ENCODE results near the gene ZBTB20.
A peak's percentile ranks its signal among the peaks of the same experiment; 100 is the strongest.

ZBTB20 gene

DNA sequence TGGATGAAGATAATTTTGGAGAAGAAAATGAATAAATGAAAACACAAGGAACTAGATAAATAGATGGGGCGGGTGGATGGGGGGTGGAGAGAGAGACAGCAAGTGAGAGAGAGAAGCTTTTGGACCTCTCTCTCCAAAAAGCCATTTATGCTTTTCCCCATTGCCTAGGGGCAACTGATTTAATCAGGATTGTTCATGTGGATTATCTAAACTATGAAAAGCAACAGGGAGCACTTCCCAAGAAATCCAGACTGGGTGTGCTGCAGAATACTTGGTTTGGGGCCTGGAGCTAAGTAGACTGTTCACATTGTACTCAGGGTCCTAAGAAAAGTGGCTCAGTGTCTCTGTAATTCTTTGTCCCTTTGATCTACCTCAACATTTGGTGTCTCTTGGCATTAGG lies 486.3 kb downstream of the ZBTB20 start:
- no peak for DNase-seq

DNA sequence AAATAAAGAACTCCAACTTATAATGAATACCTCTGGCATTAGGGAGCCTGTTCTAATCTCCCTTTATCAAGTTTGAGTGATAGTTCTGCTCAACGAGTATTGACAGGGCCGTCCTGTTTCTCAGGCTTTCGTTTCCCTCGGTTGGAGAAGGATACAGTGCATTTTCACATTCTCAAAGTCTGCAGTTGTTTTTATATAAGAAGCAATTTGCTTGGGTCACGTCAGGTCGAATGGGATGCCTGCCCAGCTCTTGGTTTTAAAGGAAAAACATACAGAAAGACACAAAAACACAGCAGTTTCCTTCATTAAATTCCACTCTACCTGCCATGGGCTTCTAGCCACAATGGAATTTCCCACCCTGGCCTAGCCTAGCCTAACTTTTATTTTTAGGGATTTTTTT lies 487.0 kb downstream of the ZBTB20 start:
- DNase-seq, result no peak

DNA sequence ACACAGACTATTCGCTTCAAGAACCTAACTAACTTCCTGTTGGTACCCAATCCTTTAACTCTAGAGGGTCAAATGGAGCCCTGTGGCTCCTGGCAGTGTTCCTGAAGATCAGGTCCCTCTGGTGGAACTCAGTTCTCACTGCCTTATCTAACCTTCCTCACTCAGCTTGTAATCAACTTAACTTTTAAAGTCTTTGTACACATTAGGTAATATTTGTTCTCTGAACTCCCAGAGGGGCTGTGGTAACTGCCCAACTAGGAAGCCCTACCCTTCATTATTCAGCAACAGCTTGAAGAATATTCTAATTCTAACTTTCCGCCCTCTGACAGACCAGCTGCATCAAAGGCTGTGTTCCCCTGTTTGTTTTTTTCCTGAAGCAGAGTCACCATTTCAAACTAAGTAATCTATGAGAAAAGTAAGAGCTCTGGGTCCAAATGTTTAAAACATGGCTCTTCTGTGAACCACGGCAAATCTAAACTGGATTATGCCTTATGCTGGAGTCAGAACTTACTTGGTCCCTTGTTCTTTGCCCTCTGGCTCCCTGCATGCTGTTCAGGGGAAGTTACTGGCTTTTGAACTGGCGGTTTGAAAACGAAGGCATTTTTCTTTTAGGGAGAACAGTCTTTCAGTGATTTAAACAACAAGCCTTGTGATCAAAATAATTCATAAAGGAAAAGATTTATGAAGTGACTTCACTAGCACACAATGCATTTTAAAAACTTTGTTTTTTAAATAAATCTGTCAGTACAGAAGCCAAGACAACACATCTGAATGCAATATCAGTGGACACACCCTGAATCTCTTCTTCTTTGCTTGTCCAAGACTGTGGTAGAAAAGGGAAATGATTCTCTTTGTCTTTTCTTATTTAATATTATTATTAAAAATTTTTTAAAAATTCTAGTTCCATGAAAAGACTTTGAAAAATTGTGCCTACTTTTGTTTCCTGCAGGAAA lies 487.7 kb downstream of the ZBTB20 start:
- DNase-seq, result no peak

DNA sequence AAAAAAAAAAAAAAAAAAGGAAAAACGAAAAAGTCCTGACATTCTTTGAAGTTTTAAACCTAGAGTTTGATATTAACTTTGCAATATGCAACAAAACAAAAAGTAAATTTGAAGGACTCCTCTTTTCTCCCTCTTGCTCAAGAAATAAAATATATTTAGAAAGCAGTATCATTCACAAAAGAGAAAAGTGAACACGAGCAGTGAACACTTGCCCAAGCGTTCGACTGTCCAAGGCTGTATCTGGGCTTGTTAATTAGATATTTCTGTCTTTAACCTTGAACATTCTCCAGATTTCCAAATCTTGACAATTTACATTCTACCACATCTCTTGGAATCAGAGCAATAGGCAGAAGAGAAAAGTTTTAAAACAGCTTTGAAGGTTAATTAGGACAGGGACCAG lies 495.5 kb downstream of the ZBTB20 start:
- DNase-seq, result no peak

DNA sequence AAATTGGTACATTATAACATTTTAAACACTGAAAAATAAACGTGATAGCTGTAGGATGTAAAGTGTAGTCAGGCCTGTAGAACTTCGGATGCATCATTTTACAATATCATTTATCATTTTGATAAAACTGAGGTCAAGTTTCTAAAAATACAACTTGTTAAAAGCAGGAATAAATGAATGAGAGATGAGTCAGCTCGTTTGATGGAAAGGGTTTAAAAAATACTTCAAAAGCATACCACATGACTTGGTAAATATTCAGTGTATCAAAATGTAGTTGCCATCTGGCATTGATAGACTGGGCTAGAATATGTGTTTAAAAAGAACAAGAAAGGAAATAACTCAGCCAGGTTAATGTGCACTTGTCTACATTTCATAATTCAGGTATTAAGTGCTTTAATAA lies 496.3 kb downstream of the ZBTB20 start:
- no peak for DNase-seq

DNA sequence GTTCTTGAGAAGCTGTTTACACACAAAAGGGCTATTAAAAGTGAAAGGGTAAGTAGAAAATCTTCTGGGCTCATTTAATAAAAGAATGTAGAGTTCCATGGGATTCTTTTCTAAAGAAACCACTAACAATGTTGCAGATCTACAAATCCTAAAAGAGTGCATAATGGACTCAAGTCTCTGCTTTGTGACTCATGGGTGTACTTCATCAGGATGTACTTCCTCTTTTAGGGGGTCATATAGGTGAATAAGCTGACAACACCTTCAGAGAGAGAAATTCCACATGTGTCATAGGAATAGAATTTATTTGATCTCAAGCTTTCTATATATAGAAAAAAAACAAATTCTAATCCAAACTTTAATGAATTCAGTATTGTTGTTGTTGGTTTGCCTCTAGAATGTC lies 497.8 kb downstream of the ZBTB20 start:
- no peak for DNase-seq

DNA sequence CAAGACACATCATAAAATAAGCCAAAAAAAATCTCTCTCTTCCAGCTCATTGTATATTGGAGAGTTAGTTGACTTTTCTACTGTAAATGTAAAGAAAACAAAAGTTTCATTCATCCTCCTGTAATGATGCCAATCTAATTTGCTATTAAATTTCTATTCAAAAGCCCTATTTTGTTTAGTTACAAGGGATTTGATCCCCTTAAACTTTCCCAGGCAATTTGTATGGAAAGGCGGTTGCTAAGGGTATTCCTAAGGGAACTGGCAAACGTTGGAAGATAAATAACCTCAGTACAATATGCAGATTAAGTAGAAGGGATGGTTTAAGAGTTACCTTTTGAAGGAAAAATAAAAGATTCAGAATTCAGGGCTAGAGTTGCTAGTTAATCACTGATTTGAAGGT lies 500.6 kb downstream of the ZBTB20 start:
- DNase-seq, result no peak

DNA sequence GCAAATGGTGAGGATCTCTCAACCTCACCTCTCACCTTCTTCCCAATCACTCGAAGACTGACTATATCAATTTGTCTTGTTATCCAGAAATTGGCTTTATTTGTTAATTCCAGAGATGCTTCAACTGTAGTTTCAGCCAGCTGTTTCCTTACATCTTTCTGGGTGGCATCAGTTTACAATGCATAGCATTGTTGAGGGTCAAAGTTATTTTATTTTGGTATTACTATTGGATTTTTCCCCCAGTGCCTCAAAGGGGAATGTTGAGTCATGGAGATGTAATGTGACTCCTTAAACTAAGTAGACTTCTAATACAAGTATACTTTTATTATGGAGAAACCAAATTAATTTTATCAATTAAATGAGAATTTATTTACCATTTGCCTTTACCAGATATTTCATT lies 501.7 kb downstream of the ZBTB20 start:
- no peak for DNase-seq

DNA sequence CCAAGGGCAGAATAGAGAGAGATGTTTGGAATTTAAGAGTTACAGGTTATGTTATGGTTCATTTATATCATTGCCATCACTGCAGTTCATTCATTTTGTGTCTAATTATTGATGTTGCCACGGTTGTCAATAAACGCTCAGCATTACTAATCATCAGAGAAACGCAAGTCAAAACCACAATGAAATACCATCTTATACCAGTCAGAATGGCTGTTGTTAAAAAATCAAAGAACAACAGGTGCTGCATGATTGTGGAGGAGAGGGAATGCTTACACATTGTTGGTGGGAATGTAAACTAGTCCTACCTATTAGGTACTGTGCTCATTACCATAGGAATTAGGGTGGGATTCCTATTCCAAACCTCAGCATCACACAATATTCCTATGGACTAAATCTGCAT lies 502.7 kb downstream of the ZBTB20 start:
- DNase-seq, result no peak

DNA sequence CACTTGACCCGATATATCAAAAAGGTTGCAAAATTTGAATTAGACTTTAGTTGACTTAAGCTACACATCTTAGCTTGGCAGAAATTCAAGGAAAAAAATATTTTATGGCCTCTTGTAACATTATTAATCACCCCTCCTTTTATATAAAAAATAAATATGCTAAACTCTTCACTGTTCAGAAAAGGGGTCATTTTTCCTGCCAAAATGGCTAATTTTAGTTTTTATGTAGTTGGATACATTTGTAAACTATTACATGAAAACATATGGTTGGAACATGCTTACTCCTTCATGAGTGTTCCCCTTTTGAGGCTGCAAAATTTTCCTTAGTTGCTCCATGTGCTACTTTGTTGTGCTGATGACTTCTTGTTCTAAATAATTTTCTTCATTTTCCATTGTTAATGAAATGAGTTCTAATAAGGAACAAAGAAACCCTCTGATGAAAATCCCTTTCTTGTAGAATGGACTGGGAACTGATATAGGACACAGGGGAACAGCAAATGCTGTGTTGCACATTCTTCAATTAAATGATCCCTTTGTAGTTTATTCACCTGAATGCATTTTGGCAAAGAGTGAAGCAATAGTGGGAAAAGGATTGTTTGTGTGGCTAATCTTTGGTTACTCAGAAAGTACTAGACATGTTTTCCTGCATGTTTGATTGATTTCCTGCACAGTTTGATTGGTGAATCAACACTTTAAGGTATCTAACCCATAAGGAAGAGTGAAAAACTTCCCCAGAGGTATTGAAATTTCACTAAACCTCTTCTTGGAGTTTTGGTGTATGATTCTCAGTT lies 503.9 kb downstream of the ZBTB20 start:
- DNase-seq, result no peak

DNA sequence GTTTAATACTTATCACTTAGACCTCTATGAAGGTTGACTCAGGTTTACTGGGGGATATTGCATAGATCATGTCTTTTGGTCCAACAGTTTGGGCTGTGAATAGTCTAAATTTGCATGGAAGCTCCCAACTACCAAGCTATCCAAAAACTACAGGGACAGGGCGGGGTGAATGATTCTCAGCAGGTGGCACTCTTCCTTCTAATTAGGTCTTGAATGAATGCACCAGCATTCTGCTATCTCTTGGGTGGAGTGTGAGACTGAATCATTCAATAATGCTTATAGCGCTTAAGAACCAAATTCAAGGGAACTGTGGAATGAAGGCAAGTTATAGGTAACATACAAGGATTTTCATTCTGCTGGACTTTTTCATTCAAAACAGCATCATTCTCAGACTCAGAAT lies 507.0 kb downstream of the ZBTB20 start:
- DNase-seq, result no peak

DNA sequence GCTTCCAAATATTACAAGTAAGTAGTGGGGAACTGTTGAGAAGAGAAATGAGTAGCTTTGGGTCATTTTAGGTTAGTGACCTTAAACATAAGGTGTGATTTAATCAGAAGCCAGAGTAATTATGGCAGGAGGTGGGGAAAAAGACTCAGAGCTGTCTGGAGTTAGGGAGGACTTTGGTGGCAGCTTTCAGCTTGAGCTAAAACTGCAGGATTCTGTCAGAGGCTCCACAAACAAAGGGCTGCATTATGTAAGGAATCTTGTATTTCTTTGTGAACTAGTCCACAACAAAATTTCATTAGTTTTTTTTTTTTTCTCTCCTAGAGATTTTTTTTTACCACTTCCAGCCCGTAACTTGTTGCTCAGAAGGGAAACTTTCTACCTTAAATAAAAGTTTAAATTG lies 507.9 kb downstream of the ZBTB20 start:
- DNase-seq, result no peak

DNA sequence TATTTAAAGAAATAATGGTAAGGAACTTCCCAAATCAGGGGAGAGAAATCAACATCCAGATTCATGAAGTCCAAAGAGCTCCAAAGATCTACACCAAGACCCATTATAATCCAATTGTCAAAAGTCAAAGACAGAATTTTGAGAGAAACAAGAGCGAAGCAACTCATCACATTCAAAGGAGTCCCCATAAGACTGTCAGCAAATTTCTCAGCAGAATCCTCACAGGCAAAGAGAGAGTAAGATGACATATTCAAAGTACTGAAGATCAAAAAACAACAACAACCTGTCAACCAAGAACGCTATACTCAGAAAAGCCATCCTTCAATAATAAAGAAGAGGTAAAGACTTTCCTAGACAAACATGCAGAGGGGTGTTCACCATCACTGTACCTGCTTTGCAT lies 511.2 kb downstream of the ZBTB20 start:
- no peak for DNase-seq

DNA sequence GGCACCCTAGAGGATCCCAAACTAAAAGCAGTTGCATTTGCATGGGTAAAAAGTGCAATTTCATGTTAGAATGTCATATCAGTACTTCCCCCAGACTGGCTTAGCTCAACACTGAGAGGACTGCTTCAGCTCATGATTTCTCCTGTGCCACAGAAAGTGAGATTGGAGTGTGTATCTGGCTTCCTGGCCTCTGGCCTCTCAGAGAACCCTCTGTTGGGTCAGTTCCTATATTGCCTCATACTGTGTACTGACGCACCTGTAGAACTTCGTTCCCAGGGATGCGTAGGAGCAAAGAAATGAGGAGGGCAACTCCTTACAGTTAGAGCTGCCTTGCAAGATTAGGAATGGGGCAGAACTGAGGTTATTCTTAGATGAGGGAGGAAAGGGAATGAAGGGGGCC lies 512.5 kb downstream of the ZBTB20 start:
- no peak for DNase-seq

DNA sequence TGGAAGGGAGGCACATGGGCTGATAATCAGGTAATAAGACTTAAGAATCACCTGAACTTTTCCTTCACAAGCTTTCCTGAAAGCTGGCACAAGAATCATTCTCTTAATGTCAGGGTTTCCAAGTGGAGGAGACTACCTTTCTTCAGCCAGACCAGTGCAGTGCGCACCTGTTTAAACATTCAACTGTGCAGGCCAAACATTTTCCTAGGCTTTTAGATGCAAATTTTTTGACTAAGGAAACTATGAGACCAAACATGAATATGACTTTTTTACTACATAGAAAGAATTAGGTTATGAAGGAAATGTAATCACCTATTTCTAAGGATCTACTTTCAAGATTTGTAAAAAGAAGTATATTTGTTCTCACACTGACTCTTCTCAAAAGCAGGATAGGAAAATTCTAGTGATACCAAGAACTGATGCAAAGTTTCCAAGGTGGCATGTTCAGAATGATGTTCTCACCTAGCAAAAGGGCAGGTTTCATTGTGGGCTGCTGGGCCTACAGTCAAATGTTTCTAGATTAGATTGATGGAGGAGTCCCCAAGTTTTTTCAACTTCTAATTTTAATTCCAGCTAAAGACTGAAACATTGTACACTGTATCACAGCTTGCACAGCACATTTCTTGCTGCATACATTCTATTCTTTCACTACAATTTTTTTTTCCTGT lies 514.2 kb downstream of the ZBTB20 start:
- DNase-seq, result no peak

DNA sequence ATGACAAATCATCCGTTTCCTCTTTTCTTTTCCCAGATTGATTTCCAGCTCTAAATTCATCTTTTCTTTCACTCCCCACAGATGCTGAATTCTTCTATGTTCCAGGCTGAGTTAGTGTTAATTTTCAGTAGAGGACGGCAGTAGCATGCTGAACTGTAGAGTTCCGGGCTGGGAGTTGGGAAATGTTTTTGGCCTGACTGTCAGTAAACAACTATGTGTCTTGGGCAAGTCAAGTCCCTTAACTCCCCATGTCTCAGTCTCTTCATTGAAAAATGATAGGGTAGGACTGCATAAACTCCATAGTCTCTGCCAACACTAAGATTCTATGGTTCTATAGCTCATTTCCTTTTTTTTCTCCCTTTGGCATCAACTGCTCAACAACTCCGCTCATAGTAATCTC lies 519.3 kb downstream of the ZBTB20 start:
- no peak for DNase-seq

DNA sequence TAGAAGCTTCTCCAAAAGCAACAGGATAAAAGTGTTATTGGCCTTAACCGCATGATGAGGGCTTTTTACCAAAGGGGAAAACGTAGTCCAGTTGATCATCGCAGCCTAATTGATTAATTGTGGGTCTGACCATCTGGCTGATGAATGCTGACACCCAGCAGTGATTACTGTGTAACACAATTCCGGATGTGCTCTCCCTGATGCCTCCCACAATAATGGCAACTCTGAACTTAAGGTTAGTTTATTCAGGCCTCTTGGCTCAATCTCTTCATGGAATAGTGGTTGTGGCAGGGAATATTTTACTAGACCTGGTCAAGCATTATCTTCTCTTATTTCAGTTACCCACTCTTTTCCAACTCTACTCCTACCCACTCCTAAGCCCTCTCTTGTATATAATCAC lies 520.3 kb downstream of the ZBTB20 start:
- DNase-seq, result no peak

DNA sequence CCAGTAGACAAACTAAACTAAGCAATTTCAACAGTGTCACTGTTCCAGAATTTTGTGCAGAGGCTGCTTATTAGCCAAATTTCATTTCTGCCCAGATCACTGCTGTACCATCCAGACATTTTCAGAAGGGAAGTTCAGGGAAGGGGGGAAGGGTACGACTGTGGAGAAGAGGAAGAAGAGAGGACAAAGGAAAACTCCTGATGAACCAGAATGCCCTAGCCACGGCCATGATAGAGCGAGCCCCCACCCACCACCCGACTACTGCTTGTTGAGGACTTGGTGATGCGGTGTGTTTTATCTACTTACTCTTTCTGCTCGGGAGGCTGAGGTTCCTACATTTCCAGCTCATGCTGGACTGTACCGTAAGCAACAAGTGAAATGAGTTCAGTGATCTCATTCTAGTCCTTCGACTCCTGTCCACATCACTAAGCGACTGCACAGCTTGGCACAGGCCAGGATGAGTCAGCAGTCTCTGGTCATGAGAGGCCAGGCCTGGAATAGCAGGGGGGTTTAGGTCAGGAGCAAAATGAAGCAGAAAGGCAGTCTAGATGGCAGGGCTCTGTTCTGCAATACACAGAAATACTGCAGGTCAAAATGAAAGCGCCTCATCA lies 522.4 kb downstream of the ZBTB20 start:
- peak; percentile 20 for DNase-seq

DNA sequence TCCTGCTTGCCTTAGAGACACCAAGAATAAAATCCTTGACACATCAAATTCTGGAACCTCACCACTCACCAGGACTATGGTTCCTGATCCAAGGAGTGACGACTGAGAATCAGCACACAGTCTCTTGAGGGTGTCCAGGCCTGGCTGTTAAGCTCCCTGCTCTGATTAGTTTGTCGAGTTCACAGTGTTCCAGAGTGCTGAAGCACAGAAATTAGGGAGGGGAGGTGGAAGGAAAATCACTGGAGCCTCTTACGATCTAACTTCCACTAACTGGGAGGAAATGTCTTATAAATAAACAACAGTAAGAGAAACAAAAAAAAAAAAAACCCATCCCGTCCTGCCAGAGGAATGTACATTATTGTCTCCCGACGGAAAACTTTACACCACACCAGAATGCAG lies 523.0 kb downstream of the ZBTB20 start:
- DNase-seq, result no peak

DNA sequence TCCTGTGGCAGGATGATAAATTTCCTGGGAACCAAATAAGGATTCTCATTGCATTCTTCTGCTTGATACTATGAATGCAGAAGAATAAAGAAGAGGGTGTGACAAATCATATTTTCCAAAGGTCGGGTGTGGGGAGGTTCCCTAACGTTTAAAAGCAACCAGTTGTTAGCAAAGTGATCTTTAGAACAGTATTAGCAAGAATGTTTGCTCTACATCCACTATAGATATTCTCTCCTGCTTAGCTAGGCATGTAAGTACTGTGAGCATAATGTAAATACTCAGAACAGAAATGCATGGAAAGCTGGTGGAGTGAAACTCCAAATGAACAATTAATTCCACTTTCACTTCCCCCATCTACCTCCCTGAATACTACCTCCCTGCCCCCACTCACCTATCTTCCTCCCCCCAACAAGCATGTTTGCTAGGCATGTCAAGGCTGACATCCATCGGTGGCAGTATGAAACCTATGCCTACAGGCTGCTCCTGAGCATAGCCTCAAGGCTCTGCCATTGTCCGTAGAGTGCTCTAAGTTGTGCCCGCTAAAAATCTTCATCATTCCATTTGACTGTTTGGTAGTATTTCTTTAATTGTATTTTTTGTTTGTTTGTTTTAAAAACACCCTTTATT lies 523.6 kb downstream of the ZBTB20 start:
- DNase-seq, result no peak

DNA sequence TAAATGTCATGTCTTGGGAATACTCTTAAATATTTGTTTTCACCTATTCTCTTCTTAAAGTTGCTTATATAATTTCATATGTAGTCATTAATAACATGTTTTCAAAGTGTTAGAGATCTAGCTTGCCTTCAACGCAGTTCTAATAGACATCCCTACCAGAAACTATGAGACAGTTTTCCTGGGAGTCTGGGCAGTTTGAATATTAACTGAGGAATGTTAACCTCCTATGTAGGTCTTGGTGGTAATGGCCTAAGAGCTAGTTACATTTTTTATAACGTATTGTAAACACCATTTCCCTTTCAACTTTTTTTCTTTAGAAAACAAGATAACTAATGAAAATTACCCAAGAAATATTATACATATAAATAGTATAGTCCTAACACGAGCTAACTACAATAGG lies 525.1 kb downstream of the ZBTB20 start:
- DNase-seq, result no peak

DNA sequence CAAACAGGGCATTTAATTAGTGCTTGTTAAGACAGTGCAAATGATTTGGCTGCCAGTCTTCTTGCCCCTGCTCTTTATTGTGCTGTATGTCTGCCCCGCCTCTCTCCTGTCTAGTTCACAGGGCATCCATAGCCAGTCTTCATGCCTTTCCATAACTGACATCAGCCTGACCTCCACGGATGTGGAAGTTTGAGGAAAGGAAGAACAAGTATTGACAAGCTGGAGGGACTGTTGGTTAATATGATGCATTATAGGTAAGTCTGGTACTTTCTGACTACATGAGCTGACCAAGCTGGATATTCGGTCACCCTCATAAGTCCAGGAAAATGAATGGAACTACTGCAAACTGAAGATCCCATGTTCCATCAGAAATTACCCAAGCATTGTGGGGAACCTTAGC lies 527.3 kb downstream of the ZBTB20 start:
- DNase-seq, result no peak
